ENCODE data around the gene OR5P2. TPM values are rescaled to one million over a fixed set of nuclear protein-coding genes. Genes with fewer than 3 reads are reported as not detected.
"Not testable (repeated sequence)": the region's sequence is repeated elsewhere in the genome, so short reads cannot be mapped to it uniquely, and the experiment has no call there.

OR5P2 gene, protein sequence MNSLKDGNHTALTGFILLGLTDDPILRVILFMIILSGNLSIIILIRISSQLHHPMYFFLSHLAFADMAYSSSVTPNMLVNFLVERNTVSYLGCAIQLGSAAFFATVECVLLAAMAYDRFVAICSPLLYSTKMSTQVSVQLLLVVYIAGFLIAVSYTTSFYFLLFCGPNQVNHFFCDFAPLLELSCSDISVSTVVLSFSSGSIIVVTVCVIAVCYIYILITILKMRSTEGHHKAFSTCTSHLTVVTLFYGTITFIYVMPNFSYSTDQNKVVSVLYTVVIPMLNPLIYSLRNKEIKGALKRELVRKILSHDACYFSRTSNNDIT
- not detected in 2 replicates for total RNA-seq (2014; rRNA removed; shearing (Covaris generic); ENCODE audit: low replicate concordance)

- Histone ChIP-seq H3K27me3 (peaks cover 6% of the 10 kb centered on the region), H3K4me3 (no peak within 1 kb of the TSS), H3K9me3 (no peaks in the 10 kb centered on the region), H3K36me3 (no peaks in the 10 kb centered on the region)
- no peak for DNase-seq
These were observed at the start of gene OR5P2 for GRCh38 chr11:7796842-7797241. OR5P2 (minus strand) TSS chr11:7796942; CDS start chr11:7796942, 0 bp downstream.

- H3K9me3 ChIP-seq = no peaks in the 10 kb centered on the region
- no peak for DNase-seq
- no peak overlapping the region for H3K4me3 ChIP-seq
- H3K27me3 ChIP-seq = peaks cover 15% of the 10 kb centered on the region; the same call in 1 of the 2 replicates
- no peaks in the 10 kb centered on the region for H3K36me3 ChIP-seq
These were observed 49.3 kb upstream of the OR5P2 start for GRCh38 chr11:7846003-7846402.

GRCh38 chr11:7844986-7845385 lies 48.2 kb upstream of the OR5P2 start:
- Histone ChIP-seq H3K27me3 (peaks cover 15% of the 10 kb centered on the region; the same call in 1 of the 2 replicates), H3K36me3 (no peaks in the 10 kb centered on the region), H3K9me3 (no peaks in the 10 kb centered on the region), H3K4me3 (no peak overlapping the region)
- no peak for DNase-seq

GRCh38 chr11:7844521-7844920 lies 47.8 kb upstream of the OR5P2 start:
- Histone ChIP-seq H3K9me3 (no peaks in the 10 kb centered on the region), H3K27me3 (peaks cover 15% of the 10 kb centered on the region; the same call in 1 of the 2 replicates), H3K36me3 (no peaks in the 10 kb centered on the region), H3K4me3 (no peak overlapping the region)
- no peak for DNase-seq

- no peak for DNase-seq
These were observed 43.8 kb upstream of the OR5P2 start for GRCh38 chr11:7840578-7840977.

GRCh38 chr11:7833527-7833926 lies 36.8 kb upstream of the OR5P2 start:
- no peak for DNase-seq
- Histone ChIP-seq H3K27me3 (peaks cover 3% of the 10 kb centered on the region), H3K36me3 (no peaks in the 10 kb centered on the region), H3K4me3 (no peak overlapping the region), H3K9me3 (no peaks in the 10 kb centered on the region)

More at GRCh38 chr11:7840578-7840977, 43.8 kb upstream of the OR5P2 start:
- Histone ChIP-seq H3K9me3 (no peaks in the 10 kb centered on the region), H3K36me3 (no peaks in the 10 kb centered on the region), H3K27me3 (peaks cover 6% of the 10 kb centered on the region; the same call in 1 of the 2 replicates), H3K4me3 (no peak overlapping the region)

DNA sequence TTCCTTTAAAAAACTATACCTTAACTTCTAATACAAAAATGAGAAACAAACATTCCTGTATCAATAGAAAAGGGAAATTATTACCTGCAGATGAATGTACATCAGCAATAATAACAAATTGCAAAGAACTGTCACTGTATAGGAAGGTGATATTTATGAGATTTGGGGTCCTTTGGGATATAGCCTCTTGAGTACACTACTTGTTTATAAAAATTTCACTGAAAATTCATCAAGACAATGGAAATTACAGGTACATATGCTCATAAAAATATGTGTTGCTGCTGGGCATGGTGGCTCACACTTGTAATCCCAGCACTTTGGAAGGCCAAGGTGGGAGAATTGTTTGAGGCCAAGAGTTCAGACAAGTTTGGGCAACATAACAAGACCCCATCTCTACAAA lies 34.0 kb upstream of the OR5P2 start, which contains the start of gene OR5P3:
TSS of gene OR5P3 (minus strand) at position 101 of the 400 bp plus-strand sequence.
- Histone ChIP-seq H3K36me3 (no peaks in the 10 kb centered on the region), H3K27me3 (peaks cover 8% of the 10 kb centered on the region), H3K9me3 (no peaks in the 10 kb centered on the region), H3K4me3 (no peak within 1 kb of the TSS)
- no peak for DNase-seq

- H3K36me3 ChIP-seq = no peaks in the 10 kb centered on the region
- DNase-seq = no peak
- no peaks in the 10 kb centered on the region for H3K9me3 ChIP-seq
- H3K4me3 ChIP-seq = no peak overlapping the region
- peaks cover 8% of the 10 kb centered on the region for H3K27me3 ChIP-seq
These were observed 29.6 kb upstream of the OR5P2 start for GRCh38 chr11:7826324-7826723.

DNA sequence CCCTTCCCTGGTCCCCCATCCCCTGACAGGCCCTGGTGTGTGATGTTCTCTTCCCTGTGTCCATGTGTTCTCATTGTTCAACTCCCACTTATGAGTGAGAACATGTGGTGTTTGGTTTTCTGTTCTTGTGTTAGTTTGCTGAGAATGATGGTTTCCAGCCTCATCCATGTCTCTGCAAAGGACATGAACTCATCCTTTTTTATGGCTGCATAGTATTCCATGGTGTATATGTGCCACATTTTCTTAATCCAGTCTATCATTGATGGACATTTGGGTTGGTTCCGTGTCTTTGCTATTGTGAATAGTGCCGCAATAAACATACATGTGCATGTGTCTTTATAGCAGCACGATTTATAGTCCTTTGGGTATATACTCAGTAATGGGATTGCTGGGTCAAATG lies 23.7 kb upstream of the OR5P2 start:
- DNase-seq, H3K4me3 ChIP-seq, H3K36me3 ChIP-seq, H3K27me3 ChIP-seq, H3K9me3 ChIP-seq: not testable (repeated sequence)

DNA sequence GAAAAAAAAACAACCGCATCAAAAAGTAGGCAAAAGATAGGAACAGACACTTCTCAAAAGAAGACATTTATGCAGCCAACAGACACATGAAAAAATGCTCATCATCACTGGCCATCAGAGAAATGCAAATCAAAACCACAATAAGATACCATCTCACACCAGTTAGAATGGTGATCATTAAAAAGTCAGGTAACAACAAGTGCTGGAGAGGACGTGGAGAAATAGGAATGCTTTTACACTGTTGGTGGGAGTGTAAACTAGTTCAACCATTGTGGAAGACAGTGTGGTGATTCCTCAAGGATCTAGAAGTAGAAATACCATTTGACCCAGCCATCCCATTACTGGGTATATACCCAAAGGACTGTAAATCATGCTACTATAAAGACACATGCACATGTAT lies 18.2 kb upstream of the OR5P2 start:
- H3K4me3 ChIP-seq, H3K9me3 ChIP-seq, H3K27me3 ChIP-seq, H3K36me3 ChIP-seq, DNase-seq: not testable (repeated sequence)

DNA sequence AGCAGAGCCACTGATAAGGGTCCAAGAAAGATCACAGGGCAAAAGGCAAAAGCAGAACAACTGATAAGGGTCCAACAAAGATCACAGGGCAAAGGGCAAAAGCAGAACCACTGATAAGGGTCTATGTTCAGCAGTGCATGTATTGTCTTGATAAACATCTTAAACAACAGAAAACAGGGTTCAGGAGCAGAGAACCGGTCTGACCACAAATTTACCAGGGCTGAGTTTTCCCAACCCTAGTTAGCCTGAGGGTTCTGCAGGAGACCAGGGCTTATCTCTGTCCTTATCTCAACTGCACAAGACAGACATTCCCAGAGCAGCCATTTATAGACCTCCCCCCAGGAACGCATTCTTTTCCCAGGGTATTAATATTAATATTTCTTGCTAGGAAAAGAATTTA lies 13.6 kb upstream of the OR5P2 start:
- not testable (repeated sequence) for H3K4me3 ChIP-seq, DNase-seq, H3K27me3 ChIP-seq, H3K9me3 ChIP-seq, H3K36me3 ChIP-seq

DNA sequence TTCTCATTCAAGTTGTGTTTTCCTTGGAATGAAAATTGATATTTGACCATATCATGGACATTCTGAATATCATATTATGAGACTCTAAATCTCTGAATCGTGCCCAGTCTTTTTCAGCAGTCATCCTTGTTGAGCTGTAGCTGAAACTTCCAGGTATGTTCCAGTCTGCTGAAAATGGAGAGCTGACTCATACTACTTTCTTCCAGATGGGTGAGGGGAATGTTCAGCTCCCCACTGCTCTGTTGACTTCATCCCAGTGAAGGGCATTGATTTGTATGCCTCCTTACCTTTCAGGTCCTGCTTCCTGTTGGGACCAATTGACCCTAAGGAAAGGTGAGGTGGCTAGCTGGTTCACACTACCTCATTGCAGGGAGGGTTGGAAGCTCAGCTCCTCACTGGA lies 3.5 kb downstream of the OR5P2 start:
- Histone ChIP-seq H3K36me3 (no peaks in the 10 kb centered on the region), H3K9me3 (no peaks in the 10 kb centered on the region), H3K4me3 (no peak overlapping the region), H3K27me3 (peaks cover 4% of the 10 kb centered on the region; the same call in 1 of the 2 replicates)
- no peak for DNase-seq

DNA sequence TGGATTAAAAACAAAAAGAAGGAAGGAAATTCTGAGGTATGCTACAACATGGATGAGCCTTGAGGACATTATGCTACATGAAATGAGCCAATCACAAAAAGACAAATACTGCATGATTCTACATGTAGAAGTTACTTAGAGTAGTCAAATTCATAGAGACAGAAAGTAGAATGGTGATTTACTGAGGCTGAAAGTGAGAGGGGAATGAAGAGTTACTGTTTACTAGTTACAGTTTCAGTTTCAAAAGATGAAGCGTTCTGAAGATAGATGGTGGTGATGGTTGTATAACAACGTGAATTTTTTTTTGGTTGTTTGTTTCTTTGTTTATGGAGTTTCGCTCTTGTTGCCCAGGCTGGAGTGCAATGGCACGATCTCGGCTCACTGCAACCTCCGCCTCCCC lies 9.5 kb downstream of the OR5P2 start:
- no peak for DNase-seq
- Histone ChIP-seq H3K27me3 (0 out of 2 replicates have a peak, but pooled peaks cover 2% of the 10 kb centered on the region), H3K4me3 (no peak overlapping the region), H3K36me3 (no peaks in the 10 kb centered on the region), H3K9me3 (0 out of 2 replicates have a peak, but pooled peaks cover 3% of the 10 kb centered on the region)

DNA sequence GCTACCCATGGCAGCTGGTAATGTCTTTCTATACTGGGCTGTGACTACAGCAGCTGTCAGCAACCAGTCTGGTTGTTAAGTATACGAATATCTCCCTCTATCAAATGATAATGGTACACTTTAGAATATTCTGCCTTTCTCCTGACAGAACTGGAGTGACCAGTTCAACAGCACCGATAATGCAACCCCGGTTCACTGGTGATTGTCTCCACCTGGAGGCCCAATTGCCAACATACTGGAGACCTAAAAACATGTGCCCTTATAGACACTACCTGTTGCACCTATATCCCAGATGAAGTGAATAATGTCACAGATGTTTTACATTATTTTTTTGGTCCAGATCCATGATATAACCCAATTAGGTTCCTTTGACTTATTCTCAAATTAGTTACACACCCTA lies 21.1 kb downstream of the OR5P2 start:
- no peaks in the 10 kb centered on the region for H3K36me3 ChIP-seq
- no peak for DNase-seq
- H3K4me3 ChIP-seq = no peak overlapping the region
- H3K27me3 ChIP-seq = 0 out of 2 replicates have a peak, but pooled peaks cover 2% of the 10 kb centered on the region
- H3K9me3 ChIP-seq = no peaks in the 10 kb centered on the region

- not testable (repeated sequence) for H3K4me3 ChIP-seq, DNase-seq, H3K27me3 ChIP-seq, H3K9me3 ChIP-seq, H3K36me3 ChIP-seq
These were observed 32.4 kb downstream of the OR5P2 start for GRCh38 chr11:7764301-7764700.

GRCh38 chr11:7759010-7759409 lies 37.7 kb downstream of the OR5P2 start:
- Histone ChIP-seq H3K36me3 (no peaks in the 10 kb centered on the region), H3K4me3 (no peak overlapping the region), H3K9me3 (no peaks in the 10 kb centered on the region), H3K27me3 (no peaks in the 10 kb centered on the region)
- no peak for DNase-seq

GRCh38 chr11:7749456-7749855 lies 47.3 kb downstream of the OR5P2 start:
- no peak overlapping the region for H3K4me3 ChIP-seq
- H3K36me3 ChIP-seq = no peaks in the 10 kb centered on the region

More at GRCh38 chr11:7749456-7749855, 47.3 kb downstream of the OR5P2 start:
- Histone ChIP-seq H3K27me3 (no peaks in the 10 kb centered on the region; the same call in 1 of the 2 replicates), H3K9me3 (no peaks in the 10 kb centered on the region)
- DNase-seq = no peak
